ENCODE measurements around the gene PARD3. TPM values are rescaled to one million over a fixed set of nuclear protein-coding genes. Genes with fewer than 3 reads are reported as not detected.

PARD3 gene
- total and polyA plus RNA-seq, 3 donors from 2014 or later: 31.8 to 59.5 (median 49.5) TPM

DNA sequence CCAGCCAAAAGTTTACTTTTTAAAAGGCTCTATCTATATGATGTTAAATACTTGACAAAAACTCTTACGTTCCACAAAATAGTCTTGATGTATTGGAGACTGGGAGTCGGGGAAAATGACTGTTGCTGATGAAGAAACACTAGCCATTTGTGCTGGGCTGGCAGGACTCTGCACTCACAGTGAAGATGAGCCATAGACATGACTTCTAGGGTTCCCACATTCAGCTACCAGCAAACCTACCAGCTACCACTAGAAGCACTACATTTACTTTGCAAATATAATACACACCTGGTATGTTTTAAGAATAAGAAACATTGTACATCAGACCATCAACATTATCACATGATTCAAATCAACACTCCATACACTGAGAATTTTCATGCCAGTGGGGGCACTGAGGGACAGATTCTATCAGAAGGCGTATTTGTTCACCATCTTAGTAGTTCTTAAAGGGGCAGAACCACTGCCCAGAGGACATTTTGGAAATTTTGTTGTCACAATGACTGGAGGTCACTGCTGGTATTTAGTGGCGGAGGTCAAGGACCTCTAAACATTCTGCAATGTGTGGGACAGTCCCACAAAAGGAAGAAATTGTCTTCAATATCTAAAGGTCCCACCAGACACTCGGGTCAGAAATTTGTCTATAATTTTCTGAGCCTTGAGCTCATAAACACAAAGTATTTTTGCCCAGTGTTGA is 52.3 kb downstream of the PARD3 start:
- Histone ChIP-seq H3K4me1 (no peaks in the 10 kb centered on the region), H3K9me3 (no peaks in the 10 kb centered on the region), H3K27me3 (no peaks in the 10 kb centered on the region), H3K27ac (no peak overlapping the region), H3K36me3 (ENCODE audit: low read depth, missing control alignments) (no peaks in the 10 kb centered on the region), H3K4me3 (no peak overlapping the region)
- DNase-seq: no peak
- WGBS, 2 donors: 74 to 75% methylated on average over 5 of the region's 5 CpGs
- intact Hi-C loops (cut with DNase I; ENCODE audit: low total_unique reads): no loop called here
- no peak for TF ChIP-seq POLR2A (IDR thresholded peaks at IDR 0.05)
- TF ChIP-seq, protein P1, sequence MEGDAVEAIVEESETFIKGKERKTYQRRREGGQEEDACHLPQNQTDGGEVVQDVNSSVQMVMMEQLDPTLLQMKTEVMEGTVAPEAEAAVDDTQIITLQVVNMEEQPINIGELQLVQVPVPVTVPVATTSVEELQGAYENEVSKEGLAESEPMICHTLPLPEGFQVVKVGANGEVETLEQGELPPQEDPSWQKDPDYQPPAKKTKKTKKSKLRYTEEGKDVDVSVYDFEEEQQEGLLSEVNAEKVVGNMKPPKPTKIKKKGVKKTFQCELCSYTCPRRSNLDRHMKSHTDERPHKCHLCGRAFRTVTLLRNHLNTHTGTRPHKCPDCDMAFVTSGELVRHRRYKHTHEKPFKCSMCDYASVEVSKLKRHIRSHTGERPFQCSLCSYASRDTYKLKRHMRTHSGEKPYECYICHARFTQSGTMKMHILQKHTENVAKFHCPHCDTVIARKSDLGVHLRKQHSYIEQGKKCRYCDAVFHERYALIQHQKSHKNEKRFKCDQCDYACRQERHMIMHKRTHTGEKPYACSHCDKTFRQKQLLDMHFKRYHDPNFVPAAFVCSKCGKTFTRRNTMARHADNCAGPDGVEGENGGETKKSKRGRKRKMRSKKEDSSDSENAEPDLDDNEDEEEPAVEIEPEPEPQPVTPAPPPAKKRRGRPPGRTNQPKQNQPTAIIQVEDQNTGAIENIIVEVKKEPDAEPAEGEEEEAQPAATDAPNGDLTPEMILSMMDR (IDR thresholded peaks at IDR 0.05): no peak

DNA sequence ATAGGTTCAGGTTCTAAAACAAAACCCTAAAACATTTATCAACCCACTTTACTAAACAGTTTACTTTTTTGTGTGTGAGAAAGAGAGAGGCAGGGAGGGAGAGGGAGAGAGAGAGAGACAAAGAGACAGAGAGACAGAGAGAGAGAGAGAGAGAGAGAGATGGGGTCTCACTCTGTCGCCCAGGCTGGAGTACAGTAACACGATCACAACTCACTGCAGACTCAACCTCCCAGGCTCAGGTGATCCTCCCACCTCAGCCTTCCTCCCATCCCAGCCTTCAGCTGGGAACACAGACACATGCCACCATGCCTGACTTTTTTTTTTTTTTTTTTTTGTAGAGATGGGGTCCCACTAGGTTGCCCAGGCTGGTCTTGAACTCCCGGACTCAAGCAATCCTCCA is 52.9 kb downstream of the PARD3 start:
- WGBS, 2 donors: 87 to 88% methylated on average over 3 of the region's 3 CpGs
- Histone ChIP-seq H3K27ac (no peak overlapping the region), H3K4me3 (no peak overlapping the region), H3K27me3 (no peaks in the 10 kb centered on the region), H3K9me3 (no peaks in the 10 kb centered on the region), H3K4me1 (no peaks in the 10 kb centered on the region), H3K36me3 (ENCODE audit: low read depth, missing control alignments) (no peaks in the 10 kb centered on the region)
- intact Hi-C loops (cut with DNase I; ENCODE audit: low total_unique reads): no loop called here
- TF ChIP-seq, protein P1 (IDR thresholded peaks at IDR 0.05): no peak
- no peak for TF ChIP-seq POLR2A (IDR thresholded peaks at IDR 0.05)
- no peak for DNase-seq

DNA sequence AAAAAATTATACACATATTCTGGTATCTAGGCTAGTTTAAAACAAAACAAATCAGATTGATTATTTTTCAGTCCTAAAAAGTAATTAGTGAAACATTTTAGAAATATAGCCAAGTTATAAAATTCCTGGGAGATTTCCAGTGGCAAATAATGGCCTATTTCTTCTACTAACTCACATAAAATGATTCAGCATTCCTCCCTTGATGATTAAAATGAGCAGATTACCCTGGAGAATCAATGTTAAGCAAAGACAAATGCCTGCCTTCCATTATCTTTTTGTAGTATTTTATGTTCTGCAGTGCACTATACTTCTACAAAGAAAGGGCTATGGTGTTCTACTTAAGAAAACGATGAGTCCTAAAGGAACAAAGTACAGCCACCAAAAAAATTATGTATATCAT is 53.6 kb downstream of the PARD3 start:
- no peak overlapping the region for H3K27ac ChIP-seq

DNA sequence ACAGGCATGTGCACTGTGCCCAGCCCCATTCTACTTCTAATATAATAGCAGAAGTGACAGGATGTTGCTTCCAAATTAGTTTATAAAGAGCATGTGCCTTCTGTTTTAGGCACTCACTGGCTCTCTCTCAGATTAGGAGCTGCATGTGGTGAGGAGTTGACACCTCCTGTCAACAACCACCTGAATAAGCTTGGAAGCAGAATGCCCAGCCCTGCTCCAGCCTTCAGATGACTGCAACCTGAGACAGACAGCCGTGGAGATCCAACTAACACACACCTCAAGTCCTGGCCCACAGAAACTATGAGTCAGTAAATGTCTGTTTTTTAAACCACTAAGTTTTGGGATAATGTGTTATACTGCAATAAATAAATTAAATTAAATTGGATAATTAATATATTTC is 54.5 kb downstream of the PARD3 start:
- intact Hi-C loops (cut with DNase I; ENCODE audit: low total_unique reads): no loop called here
- H3K4me1 ChIP-seq: no peaks in the 10 kb centered on the region
- TF ChIP-seq POLR2A (IDR thresholded peaks at IDR 0.05): no peak
- TF ChIP-seq, protein P1 (IDR thresholded peaks at IDR 0.05): no peak
- no peaks in the 10 kb centered on the region for H3K36me3 ChIP-seq (ENCODE audit: low read depth, missing control alignments)
- no peak for DNase-seq
- no peaks in the 10 kb centered on the region for H3K9me3 ChIP-seq
- H3K4me3 ChIP-seq: no peak overlapping the region
- H3K27me3 ChIP-seq: no peaks in the 10 kb centered on the region
- WGBS, 2 donors: 79 to 88% methylated on average over 1 of the region's 1 CpG
- H3K27ac ChIP-seq: no peak overlapping the region

More for the DNA sequence above, 53.6 kb downstream of the PARD3 start:
- H3K4me1 ChIP-seq: no peaks in the 10 kb centered on the region
- 24 to 48% methylated on average over 1 of the region's 1 CpG for WGBS, 2 donors
- H3K27me3 ChIP-seq: no peaks in the 10 kb centered on the region
- intact Hi-C loops (cut with DNase I; ENCODE audit: low total_unique reads): no loop called here
- H3K9me3 ChIP-seq: no peaks in the 10 kb centered on the region
- no peak overlapping the region for H3K4me3 ChIP-seq
- no peak for TF ChIP-seq POLR2A (IDR thresholded peaks at IDR 0.05)
- TF ChIP-seq, protein P1 (IDR thresholded peaks at IDR 0.05): no peak
- no peaks in the 10 kb centered on the region for H3K36me3 ChIP-seq (ENCODE audit: low read depth, missing control alignments)
- no peak for DNase-seq

DNA sequence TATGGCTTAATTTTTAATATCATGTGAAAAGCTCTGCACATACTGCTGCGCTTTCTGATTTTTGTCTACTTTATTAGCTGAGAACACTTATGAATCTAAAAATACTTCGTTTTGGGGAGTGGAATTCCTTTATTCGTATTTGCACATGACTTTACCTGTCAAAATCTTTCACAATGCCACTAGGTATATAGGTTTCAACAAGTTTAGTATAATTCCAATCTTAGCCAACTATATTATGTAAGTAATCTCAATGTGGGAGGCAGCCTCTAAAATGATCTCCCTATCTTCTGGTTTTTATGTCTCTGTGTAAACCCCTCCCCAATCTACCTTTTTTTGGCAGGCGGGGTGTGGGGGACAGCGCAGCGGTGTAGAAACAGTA is 55.3 kb downstream of the PARD3 start:
- TF ChIP-seq, protein P1 (IDR thresholded peaks at IDR 0.05): no peak
- no peak for TF ChIP-seq POLR2A (IDR thresholded peaks at IDR 0.05)
- 76 to 78% methylated on average over 6 of the region's 6 CpGs for WGBS, 2 donors
- intact Hi-C loops (cut with DNase I; ENCODE audit: low total_unique reads): no loop called here
- H3K27ac ChIP-seq: no peak overlapping the region
- no peak for DNase-seq
- H3K4me1 ChIP-seq: no peaks in the 10 kb centered on the region
- no peak overlapping the region for H3K4me3 ChIP-seq
- no peaks in the 10 kb centered on the region for H3K27me3 ChIP-seq
- H3K9me3 ChIP-seq: no peaks in the 10 kb centered on the region
- H3K36me3 ChIP-seq (ENCODE audit: low read depth, missing control alignments): no peaks in the 10 kb centered on the region
